Stimulated activated CD4-positive, alpha-beta T cell treated with anti-CD3 and anti-CD28 coated beads, Interleukin-1b, Interleukin-23, amount 100 ng/mL, for 1 hour (primary cell): Measurements from ENCODE around the gene PNLIPRP2.

ENCODE experiments used
- DNase-seq, 2 donors: peaks; one replicate each; pipeline ENCODE4 v3.0.0-alpha.2; 2020; ENCODE audit warnings: low read depth in 2 of 2

PNLIPRP2 gene

GRCh38 chr10:116683821-116684220 lies 63.1 kb downstream of the PNLIPRP2 start:
- DNase-seq = no peak

DNA sequence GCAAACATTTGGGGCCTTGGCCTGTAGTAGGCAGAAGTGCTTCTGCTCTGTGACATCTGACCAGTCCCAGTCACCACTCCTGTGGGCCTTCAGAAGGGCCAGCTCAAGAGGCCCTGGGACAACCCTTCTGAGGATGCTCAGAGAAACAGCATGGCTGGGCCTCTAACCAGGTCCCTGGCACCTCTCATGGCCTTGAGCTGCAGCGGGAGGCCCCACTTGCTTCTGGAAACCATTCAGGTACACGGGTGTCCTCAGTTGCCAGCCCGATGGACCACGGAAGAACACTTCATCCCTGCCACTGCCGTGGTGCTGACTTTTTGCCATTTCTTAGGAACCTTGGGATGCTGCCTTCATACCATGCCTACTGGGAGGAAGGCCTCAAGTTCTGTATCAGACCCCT lies 64.0 kb downstream of the PNLIPRP2 start:
- no peak for DNase-seq

GRCh38 chr10:116685807-116686206 lies 65.1 kb downstream of the PNLIPRP2 start:
- DNase-seq = no peak

- no peak for DNase-seq
Observed at GRCh38 chr10:116686632-116687031, 65.9 kb downstream of the PNLIPRP2 start.

GRCh38 chr10:116687633-116688032 lies 66.9 kb downstream of the PNLIPRP2 start:
- DNase-seq = no peak

DNA sequence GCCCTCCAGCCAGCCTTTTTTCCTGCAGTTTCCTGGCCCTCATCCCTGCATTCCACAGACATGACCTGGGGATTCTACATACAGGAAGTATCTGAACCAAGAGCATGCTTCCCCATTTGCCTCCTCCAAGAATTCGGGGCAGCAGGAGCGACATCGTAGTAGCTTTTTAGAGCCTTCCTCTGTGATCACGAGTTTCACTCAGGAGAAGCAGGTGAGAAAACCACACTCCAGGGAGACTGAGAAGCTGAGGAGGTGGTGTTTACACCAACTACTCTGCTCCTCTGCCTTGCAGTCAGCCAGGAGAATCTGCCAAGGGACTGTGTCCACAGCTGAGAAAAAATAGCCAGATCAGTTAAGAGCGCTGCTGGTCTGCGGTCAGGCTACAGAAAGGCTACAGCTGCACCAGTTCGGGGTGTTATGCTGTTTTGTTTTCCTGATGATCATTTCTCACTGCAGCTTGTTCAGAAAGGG lies 67.5 kb downstream of the PNLIPRP2 start:
- no peak for DNase-seq

- DNase-seq = no peak
Observed at GRCh38 chr10:116688741-116689495, 68.2 kb downstream of the PNLIPRP2 start.

- DNase-seq = no peak
Observed at GRCh38 chr10:116689744-116690143, 69.0 kb downstream of the PNLIPRP2 start.

- no peak for DNase-seq
Observed at GRCh38 chr10:116690356-116691322, 69.9 kb downstream of the PNLIPRP2 start.

DNA sequence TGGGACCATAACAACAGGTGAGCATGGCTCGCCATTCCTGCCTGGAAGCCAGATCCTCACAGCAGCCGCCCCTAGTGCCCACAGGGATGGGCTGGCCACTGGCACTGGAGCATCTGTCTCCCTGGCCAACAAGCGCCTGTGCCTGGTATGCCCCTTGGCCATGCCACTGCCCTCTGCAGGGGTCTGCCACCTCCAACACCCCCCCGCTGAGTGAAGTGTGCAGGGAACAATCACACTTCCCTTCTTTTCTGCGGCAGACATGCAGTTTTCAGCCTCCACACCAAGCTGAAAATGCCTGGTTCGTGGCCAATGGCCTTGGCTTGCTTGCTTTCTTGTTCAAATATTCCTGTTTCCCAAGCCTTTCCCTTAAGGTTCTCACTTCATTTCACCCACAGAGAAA lies 70.9 kb downstream of the PNLIPRP2 start:
- DNase-seq = no peak

DNA sequence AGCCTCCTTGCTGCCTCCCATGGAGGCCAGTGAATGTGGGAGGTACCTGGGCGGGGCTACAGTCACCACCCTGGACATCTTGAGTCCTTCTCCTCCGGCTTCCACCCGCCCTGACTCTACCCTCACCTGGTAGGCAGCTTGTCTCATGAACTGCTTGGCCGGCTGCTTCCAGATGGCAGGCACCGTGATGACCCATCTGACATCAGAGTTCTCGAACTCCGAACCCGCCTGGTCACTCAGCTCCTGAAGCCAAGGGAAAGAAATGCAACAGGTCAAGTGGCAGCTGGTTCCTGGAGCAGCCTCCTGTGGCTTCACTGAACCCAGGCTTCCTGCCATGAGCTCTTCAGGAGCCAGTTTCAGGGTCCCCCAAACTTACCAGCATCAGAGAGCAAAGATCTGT lies 71.5 kb downstream of the PNLIPRP2 start:
- no peak for DNase-seq

GRCh38 chr10:116694243-116694926 lies 73.6 kb downstream of the PNLIPRP2 start:
- no peak for DNase-seq
